Lower leg skin (tissue), 3 donors: ENCODE measurements around the gene KPNB1.

Experiments
- CTCF ChIP-seq, 3 donors: fragments of 450-650 bp; IDR thresholded peaks; one replicate each; pipeline ENCODE4 v1.5.1; 2016; ENCODE audit warnings: antibody characterized with exemption in 3 of 3, mild to moderate bottlenecking in 3 of 3, moderate library complexity in 2 of 3
- POLR2A ChIP-seq, 2 donors: fragments of 450-650 bp; IDR thresholded peaks; one replicate each; pipeline ENCODE4 v1.6.1; 2016 to 2017; ENCODE audit warnings: antibody characterized with exemption in 2 of 2, mild to moderate bottlenecking in 1 of 2, moderate library complexity in 1 of 2

- TF ChIP-seq CTCF (IDR thresholded peaks at IDR 0.05), result no peak
- no peak for TF ChIP-seq POLR2A (IDR thresholded peaks at IDR 0.05)
These were observed 20.3 kb downstream of the KPNB1 start for GRCh38 chr17:47670064-47670463.
